PFSK-1 (cell line): ENCODE measurements around the gene DNAH1.

Experiments
- POLR2AphosphoS5 ChIP-seq: IDR thresholded peaks from 2 replicates; pipeline ENCODE4 v1.6.1; 2012; ENCODE audit warnings: low read depth, mild to moderate bottlenecking, control low read depth, low read length, moderate library complexity
- SIN3A ChIP-seq: IDR thresholded peaks from 2 replicates; pipeline ENCODE4 v1.6.1; 2012; ENCODE audit warnings: mild to moderate bottlenecking, low read length, moderate library complexity, borderline replicate concordance; ENCODE audit not compliant: insufficient read depth

GRCh38 chr3:52324676-52325075 lies 8.6 kb downstream of the DNAH1 start:
- TF ChIP-seq POLR2AphosphoS5 (no peak), SIN3A (no peak)
